HG03095 (cell line): ENCODE results near the gene RPN1.
A peak's percentile ranks its signal among the peaks of the same experiment; 100 is the strongest.
"Not testable (repeated sequence)": the region's sequence is repeated elsewhere in the genome, so short reads cannot be mapped to it uniquely, and the experiment has no call there.

Experiments used
- ATAC-seq: cut with Tn5 transposase; IDR thresholded peaks from one replicate; pipeline ENCODE4 v1.9.1; 2021; ENCODE audit warnings: moderate library complexity; ENCODE audit not compliant: unreplicated experiment

The RPN1 gene

GRCh38 chr3:128650096-128651050 lies at the start of gene RPN1:
Gene RPN1, minus strand, starts transcription at chr3:128650818. Its CDS starts 18 bp downstream, at chr3:128650800.
- peak; percentile 94 for ATAC-seq

GRCh38 chr3:128698211-128699047 lies 47.8 kb upstream of the RPN1 start:
- no peak for ATAC-seq

- ATAC-seq = no peak
Observed at GRCh38 chr3:128697341-128697740, 46.7 kb upstream of the RPN1 start.

- ATAC-seq = no peak
Observed at GRCh38 chr3:128693696-128694095, 43.1 kb upstream of the RPN1 start.

GRCh38 chr3:128689060-128689459 lies 38.4 kb upstream of the RPN1 start:
- ATAC-seq = no peak

GRCh38 chr3:128686465-128686864 lies 35.8 kb upstream of the RPN1 start:
- no peak for ATAC-seq

- no peak for ATAC-seq
Observed at GRCh38 chr3:128684986-128685726, 34.5 kb upstream of the RPN1 start.

- no peak for ATAC-seq
Observed at GRCh38 chr3:128683957-128684356, 33.3 kb upstream of the RPN1 start.

- no peak for ATAC-seq
Observed at GRCh38 chr3:128681369-128681829, 30.8 kb upstream of the RPN1 start.

GRCh38 chr3:128680603-128681368 lies 30.2 kb upstream of the RPN1 start:
- ATAC-seq = peak; percentile 91

GRCh38 chr3:128679338-128679737 lies 28.7 kb upstream of the RPN1 start:
- ATAC-seq = no peak

GRCh38 chr3:128675802-128676201 lies 25.2 kb upstream of the RPN1 start:
- not testable (repeated sequence) for ATAC-seq

- ATAC-seq = no peak
Observed at GRCh38 chr3:128674161-128674784, 23.7 kb upstream of the RPN1 start.

GRCh38 chr3:128667641-128668040 lies 17.0 kb upstream of the RPN1 start:
- no peak for ATAC-seq

GRCh38 chr3:128665362-128666021 lies 14.9 kb upstream of the RPN1 start:
- ATAC-seq = no peak

- no peak for ATAC-seq
Observed at GRCh38 chr3:128663151-128663550, 12.5 kb upstream of the RPN1 start.

GRCh38 chr3:128655531-128655930 lies 4.9 kb upstream of the RPN1 start:
- ATAC-seq = no peak

GRCh38 chr3:128653993-128654805 lies 3.6 kb upstream of the RPN1 start:
- ATAC-seq = not testable (repeated sequence)
